Esophagus squamous epithelium (tissue), 5 donors: ENCODE data around the gene KDM3B. TPM values are rescaled to one million over a fixed set of nuclear protein-coding genes. Genes with fewer than 3 reads are reported as not detected.

Experiments used
- DNase-seq: peaks from one replicate; lab custom pipeline; 2025; lab: John Stamatoyannopoulos, UW
- H3K27ac ChIP-seq, 4 donors: fragments of 200-600 bp; sonication (generic); one replicate each; pipeline ENCODE4 v1.5.1; 2016 to 2019; ENCODE audit warnings: mild to moderate bottlenecking in 1 of 4
- H3K27me3 ChIP-seq, 4 donors: fragments of 200-600 bp; sonication (generic); 1 replicate in 3 of 4; 2 replicates in 1 of 4; pipeline versions ENCODE4 v1.5.1 to v1.6.0; 2017 to 2021; ENCODE audit warnings: antibody characterized with exemption in 1 of 4
- H3K36me3 ChIP-seq, 3 donors: fragments of 200-600 bp; sonication (generic); one replicate each; pipeline ENCODE4 v1.5.1; 2016 to 2019
- H3K4me1 ChIP-seq, 3 donors: fragments of 200-600 bp; sonication (generic); one replicate each; pipeline ENCODE4 v1.5.1; 2017 to 2019
- H3K4me3 ChIP-seq, 4 donors: fragments of 200-600 bp; sonication (generic); 1 replicate in 3 of 4; 2 replicates in 1 of 4; pipeline ENCODE4 v1.5.1; 2016 to 2019; ENCODE audit warnings: mild to moderate bottlenecking in 2 of 4, moderate library complexity in 1 of 4
- H3K9me3 ChIP-seq, 3 donors: fragments of 200-600 bp; sonication (generic); one replicate each; pipeline ENCODE4 v1.5.1; 2016 to 2019
- POLR2A ChIP-seq, 4 donors: fragments of 450-650 bp; IDR thresholded peaks; one replicate each; pipeline ENCODE4 v1.6.1; 2017; ENCODE audit warnings: antibody characterized with exemption in 4 of 4, mild to moderate bottlenecking in 4 of 4, moderate library complexity in 3 of 4
- WGBS, 2 donors: methylation state at CpG; one replicate each; pipeline ENCODE4 v1.1.5; 2018; 5-methylcytosine and 5-hydroxymethylcytosine counted together
- intact Hi-C: fragments of 100-400 bp; cut with DNase I; formaldehyde crosslinking; loops from one replicate; pipeline ENCODE4 v1.15.0; 2022
- total RNA-seq, 4 donors: library from RNA; depleted of rRNA; stranded (reverse); fragments of >200 nt; gene quantifications; one replicate each; pipeline ENCODE4 v1.1.0, GENCODE V29; 2016
- TF ChIP-seq, protein P1 (sequence below), 6 experiments: fragments of 450-650 bp in 4 of 6; fragments of 200-600 bp in 2 of 6; sonication (generic) in 2 of 6; IDR thresholded peaks; one replicate each; pipeline ENCODE4 v1.5.1; 2016 to 2019; ENCODE audit warnings: antibody characterized with exemption in 6 of 6, mild to moderate bottlenecking in 4 of 6, moderate library complexity in 4 of 6
- donor health status: DM: yes; HTN: yes; CAD: no.

Gene KDM3B, protein sequence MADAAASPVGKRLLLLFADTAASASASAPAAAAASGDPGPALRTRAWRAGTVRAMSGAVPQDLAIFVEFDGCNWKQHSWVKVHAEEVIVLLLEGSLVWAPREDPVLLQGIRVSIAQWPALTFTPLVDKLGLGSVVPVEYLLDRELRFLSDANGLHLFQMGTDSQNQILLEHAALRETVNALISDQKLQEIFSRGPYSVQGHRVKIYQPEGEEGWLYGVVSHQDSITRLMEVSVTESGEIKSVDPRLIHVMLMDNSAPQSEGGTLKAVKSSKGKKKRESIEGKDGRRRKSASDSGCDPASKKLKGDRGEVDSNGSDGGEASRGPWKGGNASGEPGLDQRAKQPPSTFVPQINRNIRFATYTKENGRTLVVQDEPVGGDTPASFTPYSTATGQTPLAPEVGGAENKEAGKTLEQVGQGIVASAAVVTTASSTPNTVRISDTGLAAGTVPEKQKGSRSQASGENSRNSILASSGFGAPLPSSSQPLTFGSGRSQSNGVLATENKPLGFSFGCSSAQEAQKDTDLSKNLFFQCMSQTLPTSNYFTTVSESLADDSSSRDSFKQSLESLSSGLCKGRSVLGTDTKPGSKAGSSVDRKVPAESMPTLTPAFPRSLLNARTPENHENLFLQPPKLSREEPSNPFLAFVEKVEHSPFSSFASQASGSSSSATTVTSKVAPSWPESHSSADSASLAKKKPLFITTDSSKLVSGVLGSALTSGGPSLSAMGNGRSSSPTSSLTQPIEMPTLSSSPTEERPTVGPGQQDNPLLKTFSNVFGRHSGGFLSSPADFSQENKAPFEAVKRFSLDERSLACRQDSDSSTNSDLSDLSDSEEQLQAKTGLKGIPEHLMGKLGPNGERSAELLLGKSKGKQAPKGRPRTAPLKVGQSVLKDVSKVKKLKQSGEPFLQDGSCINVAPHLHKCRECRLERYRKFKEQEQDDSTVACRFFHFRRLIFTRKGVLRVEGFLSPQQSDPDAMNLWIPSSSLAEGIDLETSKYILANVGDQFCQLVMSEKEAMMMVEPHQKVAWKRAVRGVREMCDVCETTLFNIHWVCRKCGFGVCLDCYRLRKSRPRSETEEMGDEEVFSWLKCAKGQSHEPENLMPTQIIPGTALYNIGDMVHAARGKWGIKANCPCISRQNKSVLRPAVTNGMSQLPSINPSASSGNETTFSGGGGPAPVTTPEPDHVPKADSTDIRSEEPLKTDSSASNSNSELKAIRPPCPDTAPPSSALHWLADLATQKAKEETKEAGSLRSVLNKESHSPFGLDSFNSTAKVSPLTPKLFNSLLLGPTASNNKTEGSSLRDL (N-terminal part only)
- total RNA-seq, result 10 to 100 TPM; 34.5 to 53.8 (median 36.2) TPM

DNA sequence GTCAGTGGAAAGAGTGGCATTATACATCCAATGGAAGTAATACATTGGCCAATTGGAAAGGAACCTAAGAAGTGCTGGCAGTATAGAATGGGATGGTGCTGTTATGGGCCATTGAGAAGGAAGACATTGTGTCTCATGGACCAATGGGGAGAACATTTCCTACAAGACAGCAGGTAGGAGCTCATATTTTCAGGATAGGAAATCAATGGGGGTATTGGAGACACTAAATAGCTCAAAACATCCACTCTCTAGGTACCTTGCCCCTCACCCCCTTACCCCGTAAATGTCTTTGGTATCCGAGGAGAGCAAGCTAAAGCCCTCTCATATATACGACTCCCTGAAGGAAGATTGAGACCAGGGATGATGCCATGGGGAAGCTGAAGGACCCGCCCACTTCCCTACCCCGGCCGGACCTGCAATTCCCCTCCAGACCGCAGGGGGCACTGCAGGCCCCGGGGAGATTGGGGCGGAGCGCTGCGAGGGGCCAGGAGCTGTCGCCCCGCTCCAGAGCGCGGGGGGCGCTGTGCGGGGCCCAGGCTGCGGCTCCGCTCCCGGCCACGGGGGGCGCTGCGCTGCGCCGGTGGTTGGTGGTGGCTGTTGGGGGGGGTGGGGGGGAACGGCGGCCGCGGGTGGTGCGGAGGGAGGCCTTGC lies at the start of gene KDM3B:
KDM3B (plus strand) TSS at position 615 of the 651 bp plus-strand sequence. CDS start 111 bp downstream, outside the sequence.
- peaks cover 0 to 6% (median 5%) of the 10 kb centered on the region in 3 donors for H3K9me3 ChIP-seq
- peaks cover 0 to 22% (median 7%) of the 10 kb centered on the region in 3 donors for H3K36me3 ChIP-seq
- H3K27me3 ChIP-seq, result no peaks in the 10 kb centered on the region
- intact Hi-C loops, result no loop called here
- H3K4me3 ChIP-seq, result peak within 1 kb of the TSS; percentile 88 to 98 (median 92)
- H3K4me1 ChIP-seq, result peaks cover 8 to 39% (median 23%) of the 10 kb centered on the region in 3 donors
- peak; percentile 9 for DNase-seq
- WGBS, 2 donors, result 10 to 76% methylated on average over 2 to 16 of the region's 30 CpGs
- TF ChIP-seq, protein P1, sequence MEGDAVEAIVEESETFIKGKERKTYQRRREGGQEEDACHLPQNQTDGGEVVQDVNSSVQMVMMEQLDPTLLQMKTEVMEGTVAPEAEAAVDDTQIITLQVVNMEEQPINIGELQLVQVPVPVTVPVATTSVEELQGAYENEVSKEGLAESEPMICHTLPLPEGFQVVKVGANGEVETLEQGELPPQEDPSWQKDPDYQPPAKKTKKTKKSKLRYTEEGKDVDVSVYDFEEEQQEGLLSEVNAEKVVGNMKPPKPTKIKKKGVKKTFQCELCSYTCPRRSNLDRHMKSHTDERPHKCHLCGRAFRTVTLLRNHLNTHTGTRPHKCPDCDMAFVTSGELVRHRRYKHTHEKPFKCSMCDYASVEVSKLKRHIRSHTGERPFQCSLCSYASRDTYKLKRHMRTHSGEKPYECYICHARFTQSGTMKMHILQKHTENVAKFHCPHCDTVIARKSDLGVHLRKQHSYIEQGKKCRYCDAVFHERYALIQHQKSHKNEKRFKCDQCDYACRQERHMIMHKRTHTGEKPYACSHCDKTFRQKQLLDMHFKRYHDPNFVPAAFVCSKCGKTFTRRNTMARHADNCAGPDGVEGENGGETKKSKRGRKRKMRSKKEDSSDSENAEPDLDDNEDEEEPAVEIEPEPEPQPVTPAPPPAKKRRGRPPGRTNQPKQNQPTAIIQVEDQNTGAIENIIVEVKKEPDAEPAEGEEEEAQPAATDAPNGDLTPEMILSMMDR (IDR thresholded peaks at IDR 0.05), result peak; percentile 91 to 100 (median 99)
- no peak for TF ChIP-seq POLR2A (IDR thresholded peaks at IDR 0.05)
- peak within 1 kb of the TSS; percentile 97 to 99 (median 98) for H3K27ac ChIP-seq

DNA sequence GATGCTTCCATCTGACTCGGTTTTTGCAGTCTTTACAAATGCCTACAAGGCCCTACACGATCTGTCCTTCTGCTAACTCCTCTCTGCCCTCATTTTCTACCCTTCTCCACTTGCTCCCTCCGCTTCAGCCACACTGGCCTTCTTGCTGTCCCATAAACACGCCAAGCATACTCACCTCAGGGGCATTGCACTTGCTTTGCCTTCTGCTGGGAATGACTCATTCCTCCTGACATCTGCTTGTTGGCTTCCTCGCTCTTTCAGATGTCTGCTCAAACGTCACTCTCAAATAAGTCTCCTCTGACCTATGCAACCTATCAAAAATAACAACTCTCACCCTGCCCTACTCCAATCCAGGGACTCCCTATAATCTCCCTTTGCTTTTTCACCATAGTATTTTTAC lies 49.1 kb upstream of the KDM3B start:
- Histone ChIP-seq H3K9me3 (no peaks in the 10 kb centered on the region), H3K27ac (no peak overlapping the region), H3K4me3 (no peak overlapping the region), H3K27me3 (no peaks in the 10 kb centered on the region), H3K4me1 (no peaks in the 10 kb centered on the region), H3K36me3 (no peaks in the 10 kb centered on the region)
- no peak for DNase-seq
- intact Hi-C loops, result no loop called here
- TF ChIP-seq, protein P1 (IDR thresholded peaks at IDR 0.05), result no peak
- no peak for TF ChIP-seq POLR2A (IDR thresholded peaks at IDR 0.05)
- WGBS, 2 donors, result 77 to 80% methylated on average over 6 of the region's 6 CpGs

DNA sequence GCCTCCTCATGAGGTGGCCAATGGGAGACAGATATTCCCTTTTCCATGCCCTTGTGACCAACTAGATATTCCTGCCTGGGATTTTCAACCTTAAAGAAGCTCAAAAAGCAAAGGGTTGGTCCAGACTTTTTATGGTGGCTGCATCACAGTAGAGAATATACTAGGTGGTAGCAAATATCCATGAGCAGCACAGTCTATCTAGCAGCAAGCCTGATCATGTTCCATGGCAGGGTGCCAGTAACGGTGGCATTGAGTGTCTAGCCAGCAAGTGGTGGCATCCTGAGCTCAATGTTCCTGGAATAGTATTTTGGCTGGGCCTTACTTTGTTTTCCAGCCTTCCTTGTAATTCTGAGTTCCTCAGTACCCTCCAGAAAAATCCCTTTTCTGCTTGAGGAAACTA lies 46.7 kb upstream of the KDM3B start:
- intact Hi-C loops, result no loop called here
- Histone ChIP-seq H3K4me3 (no peak overlapping the region), H3K27ac (no peak overlapping the region), H3K4me1 (no peaks in the 10 kb centered on the region), H3K27me3 (no peaks in the 10 kb centered on the region), H3K36me3 (no peaks in the 10 kb centered on the region), H3K9me3 (no peaks in the 10 kb centered on the region)
- 44 to 46% methylated on average over 1 of the region's 1 CpG for WGBS, 2 donors
- TF ChIP-seq, protein P1 (IDR thresholded peaks at IDR 0.05), result no peak
- no peak for TF ChIP-seq POLR2A (IDR thresholded peaks at IDR 0.05)
- no peak for DNase-seq

DNA sequence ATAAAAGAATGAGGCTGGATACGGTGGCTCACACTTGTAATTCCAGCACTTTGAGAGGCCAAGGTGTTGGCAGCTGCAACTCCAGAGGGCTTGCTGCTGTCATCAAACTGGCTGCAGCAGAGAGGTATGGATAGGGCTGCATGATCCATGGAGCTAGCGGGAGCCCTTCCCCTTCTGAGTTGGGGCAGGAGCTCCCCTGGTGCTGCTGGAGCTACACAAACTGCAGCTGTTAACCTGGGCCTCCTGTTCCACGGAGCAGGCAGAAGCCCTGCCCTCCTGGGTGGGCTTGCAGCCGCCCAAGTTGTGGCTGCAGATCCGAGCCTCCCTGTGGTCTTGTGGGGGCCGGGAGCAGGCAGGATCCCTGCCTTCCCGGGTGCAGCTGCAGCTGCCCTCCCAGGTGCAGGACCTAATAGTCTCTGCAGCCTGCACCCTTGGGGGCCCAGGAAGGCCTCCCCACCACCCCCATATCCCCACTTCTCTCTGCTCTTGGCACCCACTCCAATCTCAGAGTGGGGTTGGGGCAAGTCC lies 36.7 kb upstream of the KDM3B start:
- H3K4me1 ChIP-seq, result no peaks in the 10 kb centered on the region
- intact Hi-C loops, result no loop called here

More for the DNA sequence above, 36.7 kb upstream of the KDM3B start:
- Histone ChIP-seq H3K36me3 (no peaks in the 10 kb centered on the region), H3K27me3 (no peaks in the 10 kb centered on the region), H3K9me3 (no peaks in the 10 kb centered on the region), H3K4me3 (no peak overlapping the region), H3K27ac (no peak overlapping the region)
- DNase-seq, result no peak
- no peak for TF ChIP-seq POLR2A (IDR thresholded peaks at IDR 0.05)
- 79 to 88% methylated on average over 1 of the region's 7 CpGs for WGBS, 2 donors
